HG03175 (cell line): ENCODE measurements around the gene AICDA.
"Not testable (repeated sequence)": the region's sequence is repeated elsewhere in the genome, so short reads cannot be mapped to it uniquely, and the experiment has no call there.

Source experiments
- ATAC-seq: cut with Tn5 transposase; IDR thresholded peaks from one replicate; pipeline ENCODE4 v1.9.1; 2021; ENCODE audit warnings: mild to moderate bottlenecking, moderate library complexity; ENCODE audit not compliant: unreplicated experiment

Gene AICDA

DNA sequence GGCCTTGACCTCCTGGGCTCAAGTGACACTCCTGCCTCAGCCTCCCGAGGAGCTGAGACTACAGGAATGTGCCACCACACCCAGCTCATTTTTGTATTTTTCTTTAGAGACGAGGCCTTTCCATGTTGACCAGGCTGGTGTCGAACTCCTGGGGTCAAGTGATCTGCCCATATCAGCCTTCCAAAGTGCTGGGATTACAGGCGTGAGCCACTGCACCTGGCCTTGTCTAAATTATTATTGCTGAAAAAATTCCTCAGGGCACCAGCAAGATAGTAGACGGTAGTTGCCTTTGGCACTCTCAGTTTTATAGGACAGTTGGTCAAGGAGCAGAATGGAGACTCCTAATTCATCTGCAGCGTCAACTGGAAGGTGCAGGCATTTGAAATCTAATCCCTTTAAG, 2.5 kb upstream of the AICDA start:
- ATAC-seq, result no peak

DNA sequence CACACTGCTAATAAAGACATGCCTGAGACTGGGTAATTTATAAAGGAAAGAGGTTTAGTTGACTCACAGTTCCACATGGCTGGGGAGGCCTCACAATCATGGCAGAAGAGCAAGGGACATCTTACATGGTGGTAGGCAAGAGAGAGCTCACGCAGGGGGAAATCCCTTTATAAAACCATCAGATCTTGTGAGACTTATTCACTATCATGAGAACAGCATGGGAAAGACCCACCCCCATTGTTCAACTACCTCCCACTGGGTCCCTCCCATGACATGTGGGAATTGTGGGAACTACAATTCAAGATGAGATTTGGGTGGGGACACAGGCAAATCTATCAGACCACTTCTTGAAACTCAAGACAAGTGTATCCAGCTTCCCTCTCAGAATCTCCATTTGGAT, 1.2 kb upstream of the AICDA start:
- not testable (repeated sequence) for ATAC-seq

DNA sequence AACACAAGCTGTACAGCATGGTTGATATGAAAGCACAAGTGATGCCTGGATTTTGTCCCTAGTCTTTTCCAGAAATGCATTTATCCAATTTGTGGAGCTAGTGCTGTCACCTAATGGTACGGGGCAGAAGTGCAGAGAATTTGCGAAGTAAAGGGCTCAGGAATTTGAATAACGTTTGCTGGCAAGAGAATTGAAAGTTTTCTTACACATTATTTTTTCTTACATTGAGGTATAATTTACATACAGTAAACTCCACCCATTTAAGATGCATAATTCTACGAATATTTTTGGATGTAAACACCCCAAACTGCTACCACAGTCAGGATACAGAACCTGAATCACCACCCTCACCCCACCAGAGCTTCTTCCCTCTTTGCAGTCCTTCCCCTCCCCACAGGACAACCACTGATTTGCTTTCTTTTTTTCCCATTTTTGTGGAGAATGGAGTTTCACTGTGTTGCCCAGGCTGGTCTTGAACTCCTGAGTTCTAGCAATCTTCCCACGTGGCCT, 3.5 kb downstream of the AICDA start:
- ATAC-seq, result no peak

DNA sequence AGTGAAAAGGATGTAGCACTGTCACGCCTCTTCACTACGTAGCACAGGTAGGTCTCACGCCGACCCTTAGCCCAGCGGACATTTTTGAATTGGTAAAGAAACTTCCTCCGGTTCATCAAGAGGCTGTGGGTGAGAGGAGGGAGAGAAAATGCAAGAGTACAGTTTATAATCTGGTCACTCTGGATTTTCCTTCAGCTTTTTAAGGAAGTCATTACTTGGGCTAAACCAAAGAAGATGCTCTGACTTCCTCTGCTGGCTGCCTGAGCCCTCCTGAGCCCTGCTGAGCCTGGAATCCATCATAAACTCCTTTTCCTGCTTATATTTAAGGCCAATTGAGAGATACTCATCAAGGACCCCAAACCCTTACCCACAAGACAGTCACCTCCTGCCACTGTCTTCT, 5.8 kb downstream of the AICDA start:
- ATAC-seq, result no peak

DNA sequence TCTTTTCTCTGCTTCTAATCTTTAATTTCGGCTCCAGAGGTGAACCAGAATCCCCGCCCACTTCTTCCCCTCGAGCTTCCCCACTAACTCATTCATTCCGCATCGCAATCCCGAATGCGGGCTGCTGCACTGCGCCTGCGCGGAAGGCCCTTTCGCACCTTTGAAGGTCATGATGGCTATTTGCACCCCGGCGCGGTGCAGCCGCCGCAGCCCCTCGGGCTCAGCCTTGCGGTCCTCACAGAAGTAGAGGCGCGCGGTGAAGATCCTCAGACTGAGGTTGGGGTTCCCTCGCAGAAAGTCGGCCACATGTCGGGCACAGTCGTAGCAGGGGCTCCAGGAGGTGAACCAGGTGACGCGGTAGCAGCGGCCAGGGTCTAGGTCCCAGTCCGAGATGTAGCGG, 7.6 kb downstream of the AICDA start:
- ATAC-seq, result no peak

DNA sequence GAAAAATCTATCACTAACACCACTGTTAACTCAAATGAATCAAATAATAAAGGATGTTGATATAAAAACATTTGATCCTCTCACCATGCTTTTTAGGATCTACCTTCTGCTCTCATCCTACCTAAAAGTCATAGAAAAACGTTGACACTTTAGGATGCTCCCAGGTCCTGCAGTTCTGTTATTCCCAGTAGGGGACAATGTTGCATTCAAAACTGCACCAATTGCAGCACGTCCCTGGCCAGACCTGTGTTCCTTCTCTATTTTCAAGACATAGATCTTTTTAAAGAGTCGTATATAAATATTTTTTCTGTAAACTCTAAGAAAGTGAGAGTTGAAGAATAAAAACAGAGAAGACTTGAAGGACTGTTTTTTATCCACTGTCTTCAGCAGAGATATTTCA, 8.8 kb downstream of the AICDA start:
- no peak for ATAC-seq

DNA sequence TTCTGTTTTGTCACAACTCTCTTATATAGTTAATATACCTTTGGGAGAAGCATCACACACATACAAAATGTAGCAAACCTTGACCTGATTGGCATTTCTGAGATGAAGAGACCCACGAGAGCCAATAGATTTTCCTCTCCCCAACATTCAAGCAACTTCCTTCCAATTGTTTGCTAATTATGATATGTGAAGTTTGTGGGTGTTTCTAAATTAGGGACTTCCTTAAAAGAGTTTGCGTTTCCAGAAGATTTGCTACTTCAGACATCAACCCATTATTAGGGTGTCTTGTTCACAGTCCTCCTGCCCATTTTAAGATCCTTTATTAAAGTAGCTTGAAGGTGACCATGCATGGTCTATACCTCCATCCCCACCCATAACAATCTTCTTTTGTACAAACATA, 9.4 kb downstream of the AICDA start:
- no peak for ATAC-seq

DNA sequence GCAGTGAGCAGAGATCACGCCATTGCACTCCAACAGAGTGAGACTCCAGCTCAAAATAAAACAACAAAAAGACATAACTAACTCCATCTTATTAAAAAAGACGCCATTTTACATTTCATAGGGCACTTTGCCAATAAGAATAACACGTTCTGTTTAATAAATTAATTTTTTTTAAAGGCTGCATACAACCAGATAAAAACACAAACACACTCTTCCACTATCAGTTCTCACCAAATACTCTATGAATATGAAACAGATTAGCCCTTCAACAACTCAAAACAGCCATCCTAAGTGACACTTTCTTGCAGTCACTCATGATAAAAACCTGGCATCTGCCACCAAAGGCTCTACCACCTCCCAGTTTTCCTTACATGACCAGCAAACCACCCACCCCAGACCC, 16.1 kb downstream of the AICDA start:
- ATAC-seq, result no peak

DNA sequence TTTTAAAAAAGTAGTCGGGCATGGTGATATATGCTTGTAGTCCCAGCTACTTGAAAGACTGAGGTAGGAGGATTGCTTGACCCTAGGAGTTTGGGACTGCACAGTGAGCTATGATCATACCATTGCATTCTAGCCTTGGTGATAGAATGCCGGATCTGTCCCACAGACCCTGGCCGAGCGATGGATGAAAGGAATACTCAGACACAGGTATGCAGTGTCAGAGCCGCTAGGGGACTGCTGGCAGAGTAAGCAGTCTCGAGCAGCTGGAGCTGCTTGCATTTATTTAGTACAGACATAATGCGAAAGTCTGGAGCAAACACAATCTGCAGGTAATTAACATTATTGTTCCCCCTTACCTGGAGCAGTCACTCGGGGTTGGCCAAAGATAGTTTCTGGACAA, 18.6 kb downstream of the AICDA start:
- ATAC-seq, result no peak

DNA sequence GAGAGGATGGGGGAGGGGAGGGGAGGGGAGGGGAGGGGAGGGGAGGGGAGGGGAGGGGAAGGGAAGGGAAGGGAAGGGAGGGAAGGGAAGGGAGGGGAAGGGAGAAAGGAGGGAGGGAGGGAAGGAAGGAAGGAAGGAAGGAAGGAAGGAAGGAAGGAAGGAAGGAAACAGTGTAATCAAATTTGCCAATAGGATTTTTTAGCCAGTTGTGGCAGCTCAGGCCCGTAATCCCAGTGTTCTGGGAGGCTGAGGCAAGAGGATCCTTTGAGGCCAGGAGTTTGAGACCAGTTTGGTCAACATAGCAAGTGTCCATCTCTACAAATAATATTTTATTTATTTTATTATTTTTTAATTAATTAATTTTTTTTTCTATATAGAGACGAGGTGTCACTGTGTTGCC, 19.4 kb downstream of the AICDA start:
- no peak for ATAC-seq

DNA sequence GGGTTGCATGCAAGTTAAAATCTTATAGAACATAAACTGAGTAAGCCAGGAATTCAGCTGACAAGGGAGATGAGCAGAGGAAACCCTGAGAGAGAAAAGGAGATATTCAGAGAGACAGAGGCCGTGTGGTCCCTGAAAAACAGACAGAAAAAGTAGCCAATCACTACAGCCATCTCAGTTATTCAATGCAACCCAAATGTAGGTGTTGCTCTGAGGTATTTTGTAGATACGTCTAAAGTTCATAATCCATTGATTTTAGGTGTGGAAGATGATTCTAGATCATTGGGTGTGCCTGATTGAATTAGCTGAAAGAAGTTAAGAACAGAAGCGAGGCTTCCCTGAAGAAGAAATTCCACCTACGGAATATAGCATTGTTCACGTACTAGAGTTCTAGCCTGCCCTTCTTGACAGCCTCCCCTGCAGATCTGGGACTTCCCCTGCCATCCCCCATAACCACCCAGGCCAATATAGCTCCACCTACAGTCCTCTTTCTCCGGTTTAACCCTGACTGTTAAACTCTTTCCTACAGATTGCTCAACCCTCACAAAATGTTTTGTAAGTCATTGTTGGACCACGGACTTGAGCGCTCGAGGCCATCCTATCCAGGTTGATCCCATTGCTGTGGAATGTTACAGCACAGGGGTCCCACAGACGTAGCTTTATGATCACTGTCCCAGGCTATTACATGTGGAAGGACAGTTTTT, 21.7 kb downstream of the AICDA start:
- ATAC-seq, result no peak

DNA sequence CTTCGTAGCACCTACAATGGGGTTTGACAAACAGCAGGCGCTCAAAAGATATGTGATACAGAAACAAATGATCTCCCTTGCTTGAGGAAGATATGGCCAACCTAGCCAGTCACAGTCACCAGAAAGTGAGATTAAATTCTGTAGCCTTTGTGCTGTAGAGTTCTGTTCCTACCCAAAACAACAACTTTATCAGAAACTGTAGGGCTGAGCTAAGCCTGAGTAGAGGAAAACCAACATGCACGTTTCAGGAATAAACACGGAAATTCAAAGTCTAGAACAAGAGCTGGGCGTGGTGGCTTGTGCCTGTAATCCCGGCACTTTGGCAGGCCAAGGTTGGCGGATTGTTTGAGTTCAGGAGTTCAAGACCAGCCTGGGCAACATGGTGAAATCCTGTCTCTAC, 23.0 kb downstream of the AICDA start:
- ATAC-seq, result no peak

DNA sequence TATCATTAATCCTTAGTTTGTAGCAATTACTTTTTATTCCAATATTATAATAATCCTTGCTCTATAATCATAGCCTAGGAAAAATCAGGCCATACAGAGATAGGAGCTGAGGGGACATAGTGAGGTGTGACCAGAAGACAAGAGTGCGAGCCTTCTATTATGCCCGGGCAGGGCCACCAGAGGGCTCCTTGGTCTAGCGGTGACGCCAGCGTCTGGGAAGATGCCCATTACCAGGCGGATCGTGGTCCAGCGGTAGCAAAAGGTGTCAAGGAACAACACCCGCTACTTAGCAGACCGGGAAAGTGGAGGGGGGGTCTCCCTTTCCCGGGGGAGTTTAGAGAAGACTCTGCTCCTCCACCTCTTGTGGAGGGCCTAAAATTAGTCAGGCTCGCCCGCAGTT, 28.2 kb downstream of the AICDA start:
- ATAC-seq, result not testable (repeated sequence)

DNA sequence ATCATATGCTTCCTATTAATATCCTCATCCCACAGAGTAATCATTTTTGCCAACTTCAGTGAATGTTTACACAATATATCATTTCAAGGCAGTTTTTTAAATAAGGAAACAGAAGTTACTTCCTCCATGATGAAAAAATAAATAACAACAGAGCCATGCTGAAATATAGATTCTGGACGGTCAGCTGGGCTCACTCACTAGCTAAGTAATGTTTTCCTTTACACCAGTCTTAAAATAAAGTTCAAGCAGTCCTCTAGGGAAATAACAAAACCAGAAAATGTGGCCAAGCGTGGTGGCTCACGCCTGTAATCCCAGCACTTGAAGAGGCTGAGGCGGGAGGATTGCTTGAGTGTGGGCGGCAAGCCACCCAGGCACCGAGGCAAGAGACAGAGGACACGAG, 28.7 kb downstream of the AICDA start:
- no peak for ATAC-seq

DNA sequence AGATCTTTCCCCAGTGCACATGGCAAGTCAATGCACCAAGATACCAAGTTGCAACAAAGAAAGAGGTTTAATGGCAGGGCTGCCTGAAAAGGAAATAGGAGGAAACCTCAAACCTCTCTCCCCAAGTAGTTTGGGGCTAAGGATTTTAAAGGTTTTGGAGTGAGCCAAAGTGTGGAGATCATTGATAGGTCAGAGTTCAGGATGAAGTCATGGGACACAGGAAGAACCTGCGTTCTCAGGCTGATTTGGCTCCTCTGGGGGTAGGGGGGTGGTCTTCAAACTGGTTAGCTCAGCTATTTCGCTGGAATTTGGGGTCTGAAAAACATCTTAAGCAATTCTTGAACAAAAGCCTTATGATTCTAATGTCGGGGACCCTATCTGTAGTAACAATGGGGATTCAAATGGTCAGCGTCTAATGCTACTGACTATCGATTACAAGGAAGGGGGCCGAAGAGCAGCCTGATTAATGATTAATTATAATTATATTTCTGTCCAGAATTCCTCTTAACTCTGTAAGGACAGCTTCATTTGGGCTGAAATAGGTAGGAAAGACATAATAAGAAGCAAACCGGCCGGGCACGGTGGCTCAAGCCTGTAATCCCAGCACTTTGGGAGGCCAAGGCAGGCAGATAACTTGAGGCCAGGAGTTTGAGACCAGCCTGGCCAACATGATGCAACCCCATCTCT, 31.4 kb downstream of the AICDA start:
- no peak for ATAC-seq

DNA sequence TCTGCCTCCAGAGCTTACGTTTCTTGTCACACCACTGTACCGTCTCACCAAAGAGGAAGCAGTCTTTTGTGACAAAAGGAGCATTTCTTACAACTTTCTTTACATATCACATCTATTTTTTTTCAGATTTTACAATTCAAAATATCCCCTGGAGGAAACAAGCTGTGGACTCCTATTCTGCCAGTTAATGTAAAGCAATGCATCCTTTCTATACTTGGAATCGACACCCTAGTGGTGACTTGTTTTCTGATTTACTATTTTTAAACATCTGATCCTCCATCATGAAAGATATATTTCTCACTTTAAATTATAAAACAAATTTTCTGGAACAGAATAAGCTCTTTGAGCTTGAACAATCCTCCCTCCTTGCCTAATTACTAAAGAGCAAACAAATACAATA, 34.8 kb downstream of the AICDA start:
- no peak for ATAC-seq

DNA sequence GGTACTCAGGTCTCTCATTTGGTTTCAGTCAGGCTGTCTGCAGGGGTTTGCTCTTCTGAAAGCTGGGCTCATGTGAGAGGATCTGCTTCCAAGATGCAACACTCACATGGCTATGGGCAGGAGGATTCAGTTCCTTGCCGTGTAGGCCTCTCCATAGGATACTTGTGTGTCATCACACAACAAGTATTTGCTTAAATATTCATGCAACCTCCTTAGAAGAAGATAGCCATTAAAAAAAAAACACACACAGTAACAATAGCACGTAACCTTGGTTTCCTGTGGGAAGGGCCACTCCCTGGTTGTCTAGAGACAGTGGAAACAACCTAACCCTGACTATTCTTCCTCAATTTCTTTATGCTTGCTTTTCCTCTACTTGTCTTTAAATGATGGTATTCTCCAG, 40.2 kb downstream of the AICDA start:
- no peak for ATAC-seq

DNA sequence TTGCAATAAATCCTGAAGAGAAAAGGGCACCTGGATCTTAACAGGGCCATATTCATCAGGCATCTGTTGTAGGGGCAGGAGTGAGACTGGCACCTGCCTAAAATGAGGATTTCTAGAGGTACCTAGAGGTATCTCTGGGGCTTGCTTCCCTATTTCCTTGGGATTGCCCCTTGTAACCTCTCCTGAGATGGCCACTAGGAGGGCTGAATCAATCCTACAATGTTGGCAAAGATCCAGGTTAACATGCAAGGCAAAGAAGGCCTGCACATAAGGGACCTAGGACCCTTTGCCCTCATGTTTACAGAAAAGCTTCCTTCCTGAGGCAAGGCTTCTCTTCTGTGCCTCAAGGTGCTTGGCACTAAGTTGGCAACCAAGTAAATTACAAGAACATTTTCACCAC, 46.1 kb downstream of the AICDA start:
- ATAC-seq, result no peak

DNA sequence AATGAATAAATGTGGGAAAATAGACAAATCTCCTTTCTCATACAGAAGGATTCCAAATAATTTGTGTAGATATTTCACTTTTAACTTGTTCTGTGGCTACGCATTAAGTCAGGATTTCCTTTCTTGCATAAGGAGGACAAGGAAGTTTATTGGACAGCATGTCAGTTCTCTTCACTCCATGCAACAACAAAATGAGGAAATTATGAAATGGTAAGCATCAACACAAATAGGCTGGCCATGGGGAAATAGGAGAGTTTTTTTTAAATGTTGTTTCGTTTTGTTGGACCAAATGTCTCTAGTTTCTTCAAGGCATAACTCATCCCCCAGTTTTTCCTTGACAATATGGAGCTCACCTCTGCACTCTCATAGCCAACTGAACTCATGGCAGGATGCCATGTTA, 46.6 kb downstream of the AICDA start:
- ATAC-seq, result not testable (repeated sequence)

DNA sequence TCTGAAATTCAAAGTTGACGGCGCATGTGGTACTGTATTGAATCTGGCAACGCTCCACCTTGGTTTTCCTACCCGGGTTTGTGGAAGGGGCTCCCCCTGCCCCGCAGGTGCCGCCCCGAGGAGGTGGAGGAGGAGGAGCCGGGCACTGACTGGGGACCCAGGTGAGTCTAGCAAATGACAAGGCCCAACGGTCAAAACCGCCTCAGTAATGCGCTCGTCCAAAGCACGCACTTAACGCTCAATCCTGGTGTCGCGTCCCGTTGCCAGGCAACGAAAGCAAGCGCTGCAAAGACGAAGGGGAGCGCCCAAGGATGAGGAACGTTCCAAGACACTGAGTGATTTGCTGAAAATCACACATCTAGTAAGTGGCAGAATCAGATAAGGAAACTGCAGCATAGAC, 48.0 kb downstream of the AICDA start:
- ATAC-seq, result no peak

DNA sequence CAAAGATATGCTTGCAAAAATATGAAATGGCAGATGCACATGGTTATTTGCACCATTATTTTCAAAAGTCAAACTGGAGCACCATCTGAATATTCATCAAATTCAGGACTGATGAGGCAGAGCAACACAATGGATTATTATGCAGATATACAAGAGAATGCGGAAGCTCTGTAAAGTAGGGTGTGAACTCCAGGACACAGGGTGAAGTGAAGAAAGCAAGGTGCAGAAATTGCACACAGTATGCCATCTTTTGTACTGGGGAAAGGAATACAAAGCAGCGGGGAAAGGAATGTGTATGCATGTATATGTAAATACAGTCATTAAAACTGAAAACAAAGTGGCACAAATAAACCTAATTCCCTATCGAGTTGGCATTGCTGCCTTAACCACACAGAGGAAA, 49.3 kb downstream of the AICDA start:
- ATAC-seq, result no peak

DNA sequence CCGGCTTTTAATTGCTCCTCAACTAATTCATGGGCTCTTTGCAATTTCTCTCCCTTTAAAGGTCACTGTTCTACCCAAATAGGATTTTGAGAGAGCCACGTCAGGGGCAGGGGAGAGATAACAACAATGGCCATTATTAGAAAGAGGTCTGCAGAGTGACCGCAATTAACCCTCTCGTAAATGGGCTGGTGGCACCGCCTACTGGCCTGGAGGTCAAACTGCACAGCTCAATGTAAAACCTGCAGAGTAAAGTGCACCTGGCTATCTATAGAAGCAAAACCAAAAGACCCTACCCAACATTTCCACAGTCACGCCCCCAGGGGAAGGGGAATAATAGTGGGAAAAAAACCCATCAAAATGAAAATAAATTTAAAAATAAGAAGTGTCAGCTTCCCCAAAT, 50.3 kb downstream of the AICDA start:
- no peak for ATAC-seq

DNA sequence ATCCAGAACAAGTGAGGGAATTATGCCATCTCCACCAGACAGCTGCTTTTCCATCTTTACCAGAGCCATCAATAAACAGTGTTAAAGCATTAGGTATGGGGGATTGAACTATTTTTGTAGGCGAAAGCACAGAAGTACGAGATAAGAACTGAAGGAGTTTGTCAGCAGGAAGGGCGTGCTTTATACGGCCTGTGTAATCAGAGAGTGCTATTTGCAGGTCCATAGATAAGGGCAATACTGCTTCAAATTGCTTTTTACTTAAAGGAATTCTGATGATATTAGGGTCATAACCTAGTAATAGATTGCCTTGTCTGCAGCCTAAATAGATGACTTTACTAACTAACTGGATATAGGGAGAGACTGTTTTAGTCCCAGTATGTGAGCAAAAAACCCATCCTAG, 51.6 kb downstream of the AICDA start:
- no peak for ATAC-seq
